MCF 10A (cell line): ENCODE data around the gene CLDN7. TPM values are rescaled to one million over a fixed set of nuclear protein-coding genes. Genes with fewer than 3 reads are reported as not detected.

Experiments
- BruUV-seq: library from RNA; stranded (reverse); fragments of 400-500 nt; replicated peaks from 2 replicates; lab custom pipeline; 2021; lab: Mats Ljungman, UMichigan
- CTCF ChIA-PET: fragments of 300-600 bp; sonication (Branson Sonifier 250); formaldehyde crosslinking; extraction: SDS; loops from one replicate; lab custom pipeline; 2021; ENCODE audit warnings: antibody characterized with exemption, inconsistent platforms; lab: Yijun Ruan, JAX
- POLR2A ChIA-PET: fragments of 300-600, 350-650 bp; sonication (Branson Sonifier 250); formaldehyde crosslinking; extraction: SDS; loops from one replicate; lab custom pipeline; 2020; ENCODE audit warnings: antibody characterized with exemption, inconsistent platforms; lab: Yijun Ruan, JAX
- DNase-seq: peaks from one replicate; pipeline ENCODE4 v3.0.0-alpha.2; 2018; ENCODE audit not compliant: unreplicated experiment
- H3K27ac Mint-ChIP-seq: one replicate; pipeline ENCODE4 v1.8.0; 2022; ENCODE audit warnings: mild to moderate bottlenecking, low read depth, mixed read lengths; ENCODE audit not compliant: unreplicated experiment
- H3K27me3 Mint-ChIP-seq: one replicate; pipeline ENCODE4 v1.8.0; 2022; ENCODE audit warnings: mixed read lengths; ENCODE audit not compliant: insufficient read depth, unreplicated experiment
- H3K36me3 Mint-ChIP-seq: one replicate; pipeline ENCODE4 v1.8.0; 2022; ENCODE audit warnings: mild to moderate bottlenecking, moderate library complexity, mixed read lengths; ENCODE audit not compliant: insufficient read depth, unreplicated experiment
- H3K4me1 Mint-ChIP-seq: one replicate; pipeline ENCODE4 v1.8.0; 2022; ENCODE audit warnings: mixed read lengths; ENCODE audit not compliant: insufficient read depth, unreplicated experiment
- H3K4me3 Mint-ChIP-seq: one replicate; pipeline ENCODE4 v1.8.0; 2022; ENCODE audit warnings: mild to moderate bottlenecking, moderate library complexity, mixed read lengths; ENCODE audit not compliant: unreplicated experiment
- H3K9me3 Mint-ChIP-seq: one replicate; pipeline ENCODE4 v1.8.0; 2022; ENCODE audit warnings: mixed read lengths; ENCODE audit not compliant: unreplicated experiment
- intact Hi-C: fragments of 100-400 bp; cut with micrococcal nuclease; formaldehyde crosslinking; loops from 2 replicates; pipeline ENCODE4 v1.14.1; 2022
- total RNA-seq: library from RNA; stranded (reverse); gene quantifications from 2 replicates; pipeline ENCODE4 v1.2.3, GENCODE V29; 2022
- TF ChIP-seq, protein P1 (sequence below): fragments of 200-600 bp; IDR thresholded peaks from one replicate; pipeline ENCODE4 v1.8.0; 2022; ENCODE audit warnings: antibody characterized with exemption, mild to moderate bottlenecking; ENCODE audit not compliant: unreplicated experiment

Gene CLDN7
- total RNA-seq, 1 experiment from 2014 or later, result 23.9 TPM

DNA sequence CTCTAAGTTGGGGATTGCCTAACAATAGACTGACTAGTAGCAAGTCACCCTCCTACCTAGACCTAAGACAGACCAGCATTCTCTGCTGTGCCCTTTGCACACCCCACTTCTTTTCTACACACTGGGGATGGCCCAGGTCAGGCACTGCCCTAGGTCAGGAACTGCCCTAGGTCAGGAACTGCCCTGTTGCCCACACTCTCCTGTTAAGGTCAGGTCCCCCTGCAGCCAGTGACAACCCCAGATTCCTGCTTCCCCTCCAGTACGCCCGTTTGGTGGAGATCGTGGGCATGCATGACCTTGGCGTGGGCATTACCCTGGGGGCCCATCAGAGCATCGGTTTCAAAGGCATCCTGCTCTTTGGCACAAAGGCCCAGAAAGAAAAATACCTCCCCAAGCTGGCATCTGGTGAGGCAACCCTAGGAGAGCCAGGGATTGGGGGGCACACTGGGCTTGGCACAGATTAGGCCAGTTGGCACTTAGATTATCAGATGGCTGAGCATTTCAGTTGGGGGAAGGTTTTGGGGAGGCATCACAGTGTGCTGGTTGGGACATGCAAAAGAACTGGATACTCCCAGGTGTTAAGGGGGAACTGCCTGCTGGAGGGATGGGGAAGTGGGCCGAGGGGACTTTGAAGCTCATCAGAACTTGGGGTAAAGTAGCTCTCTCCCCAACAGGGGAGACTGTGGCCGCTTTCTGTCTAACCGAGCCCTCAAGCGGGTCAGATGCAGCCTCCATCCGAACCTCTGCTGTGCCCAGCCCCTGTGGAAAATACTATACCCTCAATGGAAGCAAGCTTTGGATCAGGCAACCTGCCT is 40.8 kb downstream of the CLDN7 start:
- Mint-ChIP-seq H3K4me3 (peak overlapping the region; percentile 86), H3K4me1 (peaks cover 27% of the 10 kb centered on the region), H3K36me3 (peaks cover 60% of the 10 kb centered on the region), H3K27me3 (no peaks in the 10 kb centered on the region), H3K27ac (peak overlapping the region; percentile 96), H3K9me3 (no peaks in the 10 kb centered on the region)
- BruUV-seq, result TSS peak; percentile 6
- ChIA-PET POLR2A (interaction anchor here (0.7 to 9.0 kb wide), 12 partner anchors 15 to 669 kb away, joined by 3 to 278 read pairs (median 7); partner anchors contain the start of genes CTDNEP1, DVL2, GABARAP and MPDU1), CTCF (interaction anchor here (0.6 to 2.0 kb wide), 5 partner anchors 10 to 75 kb away, joined by 3 to 9 read pairs (median 5); partner anchors contain the start of genes DVL2 and PHF23)
- TF ChIP-seq, protein P1, sequence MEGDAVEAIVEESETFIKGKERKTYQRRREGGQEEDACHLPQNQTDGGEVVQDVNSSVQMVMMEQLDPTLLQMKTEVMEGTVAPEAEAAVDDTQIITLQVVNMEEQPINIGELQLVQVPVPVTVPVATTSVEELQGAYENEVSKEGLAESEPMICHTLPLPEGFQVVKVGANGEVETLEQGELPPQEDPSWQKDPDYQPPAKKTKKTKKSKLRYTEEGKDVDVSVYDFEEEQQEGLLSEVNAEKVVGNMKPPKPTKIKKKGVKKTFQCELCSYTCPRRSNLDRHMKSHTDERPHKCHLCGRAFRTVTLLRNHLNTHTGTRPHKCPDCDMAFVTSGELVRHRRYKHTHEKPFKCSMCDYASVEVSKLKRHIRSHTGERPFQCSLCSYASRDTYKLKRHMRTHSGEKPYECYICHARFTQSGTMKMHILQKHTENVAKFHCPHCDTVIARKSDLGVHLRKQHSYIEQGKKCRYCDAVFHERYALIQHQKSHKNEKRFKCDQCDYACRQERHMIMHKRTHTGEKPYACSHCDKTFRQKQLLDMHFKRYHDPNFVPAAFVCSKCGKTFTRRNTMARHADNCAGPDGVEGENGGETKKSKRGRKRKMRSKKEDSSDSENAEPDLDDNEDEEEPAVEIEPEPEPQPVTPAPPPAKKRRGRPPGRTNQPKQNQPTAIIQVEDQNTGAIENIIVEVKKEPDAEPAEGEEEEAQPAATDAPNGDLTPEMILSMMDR, result no peak
- intact Hi-C loops, result loop anchor here (1.0 kb wide), 1 partner anchor 75 kb away; no protein-coding TSS in a partner anchor
- DNase-seq, result no peak

DNA sequence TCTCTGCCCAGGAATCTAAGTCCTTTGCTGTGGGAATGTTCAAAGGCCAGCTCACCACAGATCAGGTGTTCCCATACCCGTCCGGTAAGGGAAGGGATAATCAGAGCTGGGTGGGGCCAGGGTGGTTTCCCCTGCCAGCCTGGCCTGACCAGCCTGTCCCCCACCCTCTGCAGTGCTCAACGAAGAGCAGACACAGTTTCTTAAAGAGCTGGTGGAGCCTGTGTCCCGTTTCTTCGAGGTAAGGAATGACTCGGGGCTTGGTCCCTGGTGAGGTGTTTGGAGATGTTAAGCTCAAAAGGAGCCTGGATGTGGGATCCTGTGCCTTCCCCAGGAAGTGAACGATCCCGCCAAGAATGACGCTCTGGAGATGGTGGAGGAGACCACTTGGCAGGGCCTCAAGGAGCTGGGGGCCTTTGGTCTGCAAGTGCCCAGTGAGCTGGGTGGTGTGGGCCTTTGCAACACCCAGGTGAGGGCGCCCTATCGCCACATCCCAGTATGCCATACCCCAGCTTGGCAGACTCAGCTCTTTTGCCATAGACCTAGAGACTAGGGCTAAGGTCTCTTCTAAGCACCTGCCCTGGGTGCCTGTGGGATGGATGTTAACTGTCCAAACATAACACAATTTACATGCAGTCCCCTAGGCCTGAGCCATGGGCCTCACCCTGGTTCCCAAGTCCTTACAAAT is 41.5 kb downstream of the CLDN7 start:
- H3K27ac Mint-ChIP-seq, result peak overlapping the region; percentile 96
- H3K4me3 Mint-ChIP-seq, result peak overlapping the region; percentile 86
- TF ChIP-seq, protein P1, result peak; percentile 63
- intact Hi-C loops, result loop anchor here (1.0 kb wide), 1 partner anchor 76 kb away; no protein-coding TSS in a partner anchor
- POLR2A ChIA-PET, result interaction anchor here (0.6 to 9.0 kb wide), 17 partner anchors 16 to 668 kb away, joined by 3 to 278 read pairs (median 6); partner anchors contain the start of genes CTDNEP1, DVL2, GABARAP and MPDU1
- H3K4me1 Mint-ChIP-seq, result peaks cover 35% of the 10 kb centered on the region
- H3K9me3 Mint-ChIP-seq, result no peaks in the 10 kb centered on the region
- DNase-seq, result peak; percentile 70
- peaks cover 58% of the 10 kb centered on the region for H3K36me3 Mint-ChIP-seq
- no peaks in the 10 kb centered on the region for H3K27me3 Mint-ChIP-seq
- CTCF ChIA-PET, result interaction anchor here (0.6 to 2.0 kb wide), 6 partner anchors 11 to 76 kb away, joined by 3 to 9 read pairs (median 4); partner anchors contain the start of genes DVL2, PHF23 and SLC2A4
- BruUV-seq, result no TSS peak

DNA sequence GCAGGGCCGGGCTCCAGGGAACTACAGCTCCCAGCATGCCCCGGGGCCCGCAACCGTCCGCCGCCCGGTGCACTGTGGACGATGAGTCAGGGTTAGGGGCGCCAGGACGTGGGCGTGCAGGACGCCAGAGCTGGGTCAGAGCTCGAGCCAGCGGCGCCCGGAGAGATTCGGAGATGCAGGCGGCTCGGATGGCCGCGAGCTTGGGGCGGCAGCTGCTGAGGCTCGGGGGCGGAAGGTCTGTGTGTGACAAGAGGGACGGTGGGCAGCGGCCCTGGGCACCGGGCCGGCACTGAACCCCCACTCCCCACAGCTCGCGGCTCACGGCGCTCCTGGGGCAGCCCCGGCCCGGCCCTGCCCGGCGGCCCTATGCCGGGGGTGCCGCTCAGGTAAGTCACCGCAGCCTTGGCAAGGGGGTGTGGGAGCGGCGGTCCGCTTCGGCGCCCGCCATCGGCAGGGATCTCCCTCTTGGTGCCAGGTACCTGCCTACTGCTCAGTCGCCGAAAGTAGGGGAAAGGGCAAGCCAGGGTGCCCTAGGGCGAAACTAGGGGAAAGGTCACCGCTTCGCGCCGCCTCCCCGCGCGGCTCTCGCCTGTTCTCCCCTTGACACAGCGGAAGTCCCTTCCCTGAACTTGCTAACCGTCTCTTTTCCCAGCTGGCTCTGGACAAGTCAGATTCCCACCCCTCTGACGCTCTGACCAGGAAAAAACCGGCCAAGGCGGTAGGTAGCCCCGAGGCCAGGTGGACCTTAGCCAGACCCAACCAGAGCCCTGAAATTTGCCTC is 42.3 kb downstream of the CLDN7 start, which contains the start of the genes ACADVL and DLG4:
ACADVL (plus strand) TSS at position 127 of the 781 bp plus-strand sequence; CDS start at position 174, 47 bp downstream.
DLG4 (minus strand) TSS at position 25 of the 781 bp plus-strand sequence.
- peaks cover 37% of the 10 kb centered on the region for H3K4me1 Mint-ChIP-seq
- peak; percentile 94 for DNase-seq
- CTCF ChIA-PET, result interaction anchor here (0.8 to 2.0 kb wide), 4 partner anchors 13 to 77 kb away, joined by 3 to 9 read pairs (median 4); partner anchors contain the start of genes DVL2 and SLC2A4
- TF ChIP-seq, protein P1, result no peak
- no peaks in the 10 kb centered on the region for H3K9me3 Mint-ChIP-seq
- intact Hi-C loops, result no loop called here
- POLR2A ChIA-PET, result interaction anchor here (0.6 to 9.0 kb wide), 21 partner anchors 10 to 668 kb away, joined by 3 to 278 read pairs (median 6); partner anchors contain the start of genes CTDNEP1, DVL2, GABARAP and MPDU1
- no peaks in the 10 kb centered on the region for H3K27me3 Mint-ChIP-seq
- peaks cover 56% of the 10 kb centered on the region for H3K36me3 Mint-ChIP-seq
- BruUV-seq, result no TSS peak
- peak within 1 kb of the TSS; percentile 86 for H3K4me3 Mint-ChIP-seq
- peak within 1 kb of the TSS; percentile 96 for H3K27ac Mint-ChIP-seq
